ENCODE results near the gene NEGR1. TPM values are rescaled to one million over a fixed set of nuclear protein-coding genes. Genes with fewer than 3 reads are reported as not detected.

Gene NEGR1
- total RNA-seq, 4 donors from 2014 or later: 1.6 to 4.7 (median 2.3) TPM

DNA sequence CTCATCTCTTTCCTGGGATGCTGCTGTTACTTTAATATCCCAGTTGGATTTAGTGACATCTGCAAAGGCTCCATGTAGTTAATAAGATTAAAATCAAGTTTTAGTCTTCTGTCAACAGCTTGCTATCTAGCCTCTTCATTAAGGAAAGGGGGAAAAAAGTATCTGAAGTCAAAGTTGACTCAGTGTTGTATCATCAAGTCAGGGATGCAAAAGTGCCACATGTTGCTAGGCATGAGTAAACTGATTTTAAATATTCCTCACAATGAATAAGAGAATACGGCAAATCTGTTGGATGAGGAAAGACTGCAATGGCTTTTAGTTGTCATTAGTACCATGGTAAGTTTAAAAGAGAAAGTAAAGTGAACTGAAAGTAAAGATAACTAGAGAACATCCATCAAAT, 818.3 kb downstream of the NEGR1 start:
- DNase-seq: no peak
- TF ChIP-seq CTCF (IDR thresholded peaks at IDR 0.05): no peak
- TF ChIP-seq POLR2A (IDR thresholded peaks at IDR 0.05): no peak
- no peaks in the 10 kb centered on the region for H3K9me3 ChIP-seq
- no peak overlapping the region for H3K27ac ChIP-seq
- no peaks in the 10 kb centered on the region for H3K36me3 ChIP-seq
- no peak overlapping the region for H3K4me3 ChIP-seq
- no peaks in the 10 kb centered on the region for H3K27me3 ChIP-seq
- H3K4me1 ChIP-seq: no peaks in the 10 kb centered on the region

GRCh38 chr1:71463144-71463543, 819.2 kb downstream of the NEGR1 start:
- no peaks in the 10 kb centered on the region for H3K4me1 ChIP-seq
- DNase-seq: no peak
- H3K4me3 ChIP-seq: no peak overlapping the region
- no peaks in the 10 kb centered on the region for H3K9me3 ChIP-seq
- H3K27ac ChIP-seq: no peak overlapping the region
- no peaks in the 10 kb centered on the region for H3K27me3 ChIP-seq
- no peaks in the 10 kb centered on the region for H3K36me3 ChIP-seq
- no peak for TF ChIP-seq POLR2A (IDR thresholded peaks at IDR 0.05)
- TF ChIP-seq CTCF (IDR thresholded peaks at IDR 0.05): no peak

DNA sequence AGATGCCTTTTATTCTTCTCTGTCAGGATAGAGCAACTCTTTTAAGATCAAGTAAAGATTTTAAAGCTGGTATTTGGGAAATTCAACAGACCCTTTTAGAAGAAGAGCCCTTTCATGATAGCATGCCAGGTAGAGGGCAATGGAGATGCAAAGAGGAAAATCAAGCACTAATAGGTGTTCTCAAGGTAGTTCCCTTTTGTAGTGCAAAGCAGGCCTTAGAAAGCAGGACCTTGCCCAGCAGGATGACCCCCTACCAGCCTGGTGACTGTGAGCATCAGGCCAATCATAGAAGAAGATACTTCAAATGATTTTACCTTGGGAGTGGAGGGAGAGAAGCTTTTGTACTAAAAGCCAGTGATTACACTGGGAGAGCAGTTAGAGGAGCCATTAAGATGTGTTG, 820.1 kb downstream of the NEGR1 start:
- DNase-seq: no peak
- no peaks in the 10 kb centered on the region for H3K27me3 ChIP-seq
- no peak for TF ChIP-seq CTCF (IDR thresholded peaks at IDR 0.05)
- no peak for TF ChIP-seq POLR2A (IDR thresholded peaks at IDR 0.05)
- H3K9me3 ChIP-seq: no peaks in the 10 kb centered on the region
- H3K4me1 ChIP-seq: no peaks in the 10 kb centered on the region
- H3K27ac ChIP-seq: no peak overlapping the region
- H3K36me3 ChIP-seq: no peaks in the 10 kb centered on the region
- no peak overlapping the region for H3K4me3 ChIP-seq

DNA sequence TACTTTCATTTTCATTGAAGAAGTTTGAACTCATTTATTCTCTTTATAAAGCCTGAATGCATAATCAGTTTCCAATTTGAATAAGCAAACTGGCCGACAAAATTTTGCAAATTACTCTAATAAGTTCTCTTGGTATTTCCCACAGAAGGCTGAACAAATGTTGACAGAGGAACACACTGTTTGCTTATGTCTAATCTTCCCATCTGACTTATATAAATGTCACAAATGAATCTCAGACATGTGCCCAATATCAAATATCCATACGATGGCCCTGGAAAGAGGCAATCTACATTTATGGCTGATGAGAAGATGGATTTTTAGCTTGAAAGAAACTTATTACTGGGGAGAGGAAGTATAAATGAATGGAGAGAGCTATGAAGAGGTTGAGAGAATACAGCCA, 820.9 kb downstream of the NEGR1 start:
- TF ChIP-seq POLR2A (IDR thresholded peaks at IDR 0.05): no peak
- TF ChIP-seq CTCF (IDR thresholded peaks at IDR 0.05): no peak
- H3K27ac ChIP-seq: no peak overlapping the region
- H3K36me3 ChIP-seq: no peaks in the 10 kb centered on the region

DNA sequence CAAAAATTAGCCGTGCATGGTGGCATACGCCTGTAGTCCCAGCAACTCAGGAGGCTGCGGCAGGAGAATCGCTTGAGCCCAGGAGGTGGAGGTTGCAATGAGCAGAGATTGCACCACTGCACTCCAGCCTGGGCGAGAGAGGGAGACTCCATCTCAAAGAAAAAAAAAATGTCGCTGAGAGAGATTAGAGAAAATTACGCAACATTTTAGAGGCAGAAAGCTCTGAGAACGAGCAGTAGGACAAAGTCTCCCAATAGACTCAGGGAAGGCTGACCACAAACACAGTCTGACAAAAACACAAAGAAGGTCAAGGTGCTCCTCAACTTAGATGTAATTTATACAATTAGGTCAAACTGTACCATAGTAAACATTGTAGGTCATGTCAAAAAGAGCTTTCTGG, 833.9 kb downstream of the NEGR1 start:
- TF ChIP-seq CTCF (IDR thresholded peaks at IDR 0.05): no peak
- TF ChIP-seq POLR2A (IDR thresholded peaks at IDR 0.05): no peak
- Histone ChIP-seq H3K27me3 (no peaks in the 10 kb centered on the region), H3K9me3 (no peaks in the 10 kb centered on the region), H3K4me3 (no peak overlapping the region), H3K4me1 (no peaks in the 10 kb centered on the region), H3K27ac (no peak overlapping the region), H3K36me3 (no peaks in the 10 kb centered on the region)
- no peak for DNase-seq

More for the DNA sequence above, 820.9 kb downstream of the NEGR1 start:
- no peak for DNase-seq
- no peaks in the 10 kb centered on the region for H3K27me3 ChIP-seq
- H3K4me1 ChIP-seq: no peaks in the 10 kb centered on the region
- H3K4me3 ChIP-seq: no peak overlapping the region
- no peaks in the 10 kb centered on the region for H3K9me3 ChIP-seq

DNA sequence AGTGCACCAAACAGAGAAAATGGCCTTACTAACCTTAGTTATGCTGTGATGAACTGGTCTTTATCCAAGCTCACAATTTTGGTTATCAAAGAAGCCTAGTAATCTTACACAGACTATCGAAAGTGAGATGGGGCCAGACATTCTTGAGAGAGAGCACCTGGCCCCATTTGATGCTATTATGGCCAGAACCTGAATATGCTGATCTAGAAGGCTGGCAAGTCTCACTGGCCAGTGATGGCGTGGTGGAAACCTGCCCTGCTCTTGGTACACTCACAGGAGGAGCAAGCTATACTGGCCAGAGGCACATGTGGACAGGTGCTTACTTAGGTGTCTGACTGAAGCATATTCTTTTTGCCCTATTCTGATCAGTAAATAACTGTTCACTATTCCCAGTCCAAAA, 843.7 kb downstream of the NEGR1 start:
- Histone ChIP-seq H3K27me3 (no peaks in the 10 kb centered on the region), H3K36me3 (no peaks in the 10 kb centered on the region), H3K4me3 (no peak overlapping the region), H3K9me3 (no peaks in the 10 kb centered on the region), H3K27ac (no peak overlapping the region), H3K4me1 (no peaks in the 10 kb centered on the region)
- TF ChIP-seq POLR2A (IDR thresholded peaks at IDR 0.05) (no peak), CTCF (IDR thresholded peaks at IDR 0.05) (no peak)
- no peak for DNase-seq

All from Peyer's patch (tissue), 4 donors.